H1 (cell line): ENCODE data around the gene KCNQ1. TPM values are rescaled to one million over a fixed set of nuclear protein-coding genes. Genes with fewer than 3 reads are reported as not detected.

Experiments
- CTCF ChIA-PET: fragments of 300-600 bp; sonication (Branson Sonifier 250); formaldehyde crosslinking; loops from one replicate; lab custom pipeline; 2021; ENCODE audit not compliant: partially characterized antibody; lab: Charles Lee
- POLR2A ChIA-PET: fragments of 300-600 bp; sonication (Branson Sonifier 250); formaldehyde crosslinking; loops from one replicate; lab custom pipeline; 2021; ENCODE audit warnings: inconsistent platforms; ENCODE audit not compliant: partially characterized antibody; lab: Charles Lee
- DNase-seq, 2 experiments: peaks; one replicate each; pipeline versions ENCODE4 v3.0.0 to v3.0.0-alpha.2; 2010 to 2022; ENCODE audit warnings: low spot score in 2 of 2, low read depth in 1 of 2, mixed read lengths in 1 of 2
- FAIRE-seq: peaks from 2 replicates; lab custom pipeline; 2011; peaks lifted over from hg19 to GRCh38; lab: Jason Lieb, UNC
- H2AFZ ChIP-seq: 2 replicates; pipeline ENCODE4 v1.8.1; 2012; ENCODE audit warnings: low read length, inconsistent platforms
- H2AK5ac ChIP-seq: 2 replicates; pipeline ENCODE4 v1.6.1; 2013; ENCODE audit warnings: low read depth, low read length
- H2BK120ac ChIP-seq: replicated peaks from 2 replicates; pipeline ENCODE3; 2013; ENCODE audit warnings: low read depth, low read length, inconsistent platforms
- H2BK12ac ChIP-seq: 2 replicates; pipeline ENCODE4 v1.6.1; 2013; ENCODE audit warnings: low read depth, low read length
- H2BK15ac ChIP-seq: 2 replicates; pipeline ENCODE4 v1.6.1; 2013; ENCODE audit warnings: low read length
- H2BK20ac ChIP-seq: 2 replicates; pipeline ENCODE4 v1.6.1; 2013; ENCODE audit warnings: low read length
- H2BK5ac ChIP-seq: 2 replicates; pipeline ENCODE4 v1.6.1; 2013; ENCODE audit warnings: low read depth, low read length
- H3K14ac ChIP-seq: 2 replicates; pipeline ENCODE4 v1.6.1; 2013; ENCODE audit warnings: inconsistent platforms; ENCODE audit not compliant: insufficient read length
- H3K18ac ChIP-seq: 2 replicates; pipeline ENCODE4 v1.6.1; 2013; ENCODE audit warnings: low read length; ENCODE audit errors: extremely low read depth
- H3K23ac ChIP-seq: 2 replicates; pipeline ENCODE4 v1.6.1; 2013; ENCODE audit warnings: inconsistent platforms; ENCODE audit not compliant: insufficient read length
- H3K23me2 ChIP-seq: 2 replicates; pipeline ENCODE4 v1.6.1; 2013; ENCODE audit warnings: low read depth, low read length
- H3K27ac ChIP-seq: 2 replicates; pipeline ENCODE4 v1.6.1; 2011; ENCODE audit warnings: low read depth, low read length, inconsistent platforms
- H3K27me3 ChIP-seq, 4 experiments: replicated peaks in 1 of 4; 1 replicate in 1 of 4; 2 replicates in 3 of 4; pipeline versions ENCODE4 v1.6.1 to v1.8.1; 2011 to 2013; ENCODE audit warnings: low read length in 3 of 4, mild to moderate bottlenecking in 3 of 4, inconsistent platforms in 2 of 4, mixed read lengths in 2 of 4, moderate library complexity in 1 of 4; ENCODE audit not compliant: control insufficient read depth in 3 of 4, insufficient read depth in 3 of 4; ENCODE audit errors: extremely low read depth in 1 of 4
- H3K36me3 ChIP-seq, 4 experiments: 2 replicates each; pipeline versions ENCODE4 v1.6.1 to v1.8.1; 2011 to 2013; ENCODE audit warnings: mild to moderate bottlenecking in 4 of 4, low read length in 3 of 4, moderate library complexity in 2 of 4, control low read depth in 1 of 4, inconsistent platforms in 1 of 4; ENCODE audit not compliant: insufficient read depth in 4 of 4, control insufficient read depth in 2 of 4
- H3K4ac ChIP-seq: replicated peaks from 2 replicates; pipeline ENCODE3; 2013; ENCODE audit warnings: low read length, low read depth, mixed read lengths, inconsistent platforms; ENCODE audit not compliant: insufficient read length
- H3K4me1 ChIP-seq, 4 experiments: replicated peaks in 1 of 4; 1 replicate in 1 of 4; 2 replicates in 3 of 4; pipeline versions ENCODE4 v1.6.1 to v1.8.1; 2011 to 2013; ENCODE audit warnings: low read length in 3 of 4, inconsistent platforms in 2 of 4, mixed read lengths in 1 of 4; ENCODE audit not compliant: insufficient read depth in 4 of 4, control insufficient read depth in 3 of 4
- H3K4me2 ChIP-seq, 2 experiments: 2 replicates each; pipeline versions ENCODE4 v1.6.1 to v1.8.1; 2011 to 2013; ENCODE audit warnings: low read depth in 2 of 2, low read length in 2 of 2, control low read depth in 1 of 2, inconsistent platforms in 1 of 2, mild to moderate bottlenecking in 1 of 2; ENCODE audit not compliant: insufficient read depth in 1 of 2
- H3K4me3 ChIP-seq, 4 experiments: fragments of 200-600, 300-600 bp in 1 of 4; sonication (generic), shearing (Covaris generic), sonication (Bioruptor Twin) in 1 of 4; 2 replicates each; pipeline versions ENCODE4 v1.5.1 to v1.8.1; 2011 to 2016; ENCODE audit warnings: low read length in 4 of 4, low read depth in 3 of 4, control low read depth in 2 of 4, inconsistent platforms in 2 of 4, mild to moderate bottlenecking in 2 of 4, mixed read lengths in 1 of 4, moderate library complexity in 1 of 4; ENCODE audit not compliant: insufficient read depth in 2 of 4; ENCODE audit errors: extremely low read depth in 1 of 4
- H3K56ac ChIP-seq: replicated peaks from 2 replicates; pipeline ENCODE3; 2013; ENCODE audit warnings: low read depth, mild to moderate bottlenecking, mixed read lengths, low read length, inconsistent platforms; ENCODE audit not compliant: insufficient read length
- H3K79me1 ChIP-seq: 2 replicates; pipeline ENCODE4 v1.6.1; 2013; ENCODE audit warnings: low read depth, low read length, control low read depth
- H3K79me2 ChIP-seq, 2 experiments: 2 replicates each; pipeline versions ENCODE4 v1.6.1 to v1.8.1; 2012 to 2013; ENCODE audit warnings: low read length in 2 of 2, mild to moderate bottlenecking in 2 of 2, inconsistent platforms in 1 of 2; ENCODE audit not compliant: insufficient read depth in 2 of 2, control insufficient read depth in 1 of 2
- H3K9ac ChIP-seq, 4 experiments: replicated peaks in 1 of 4; 1 replicate in 1 of 4; 2 replicates in 3 of 4; pipeline versions ENCODE4 v1.6.1 to v1.8.1; 2011 to 2013; ENCODE audit warnings: low read depth in 3 of 4, low read length in 3 of 4, control low read depth in 2 of 4, mild to moderate bottlenecking in 2 of 4, moderate library complexity in 2 of 4, inconsistent platforms in 1 of 4; ENCODE audit errors: extremely low read depth in 1 of 4
- H3K9me3 ChIP-seq, 2 experiments: 2 replicates each; pipeline versions ENCODE4 v1.6.1 to v1.8.1; 2012 to 2013; ENCODE audit warnings: mild to moderate bottlenecking in 2 of 2, moderate library complexity in 2 of 2, control low read depth in 1 of 2, inconsistent platforms in 1 of 2, low read depth in 1 of 2, low read length in 1 of 2, mixed read lengths in 1 of 2; ENCODE audit not compliant: insufficient read depth in 2 of 2
- H4K20me1 ChIP-seq, 2 experiments: replicated peaks in 1 of 2; 2 replicates each; pipeline versions ENCODE3 to v1.8.1; 2011 to 2013; ENCODE audit warnings: inconsistent platforms in 2 of 2, low read length in 2 of 2, mild to moderate bottlenecking in 1 of 2; ENCODE audit not compliant: insufficient read depth in 2 of 2, control insufficient read depth in 1 of 2
- H4K5ac ChIP-seq: 2 replicates; pipeline ENCODE4 v1.6.1; 2013; ENCODE audit warnings: low read length, low read depth, mixed read lengths, inconsistent platforms; ENCODE audit not compliant: insufficient read length
- H4K8ac ChIP-seq: 2 replicates; pipeline ENCODE4 v1.8.0; 2013; ENCODE audit warnings: mild to moderate bottlenecking, moderate library complexity, low read length, inconsistent platforms; ENCODE audit not compliant: insufficient read depth; ENCODE audit errors: extremely low read depth
- H4K91ac ChIP-seq: replicated peaks from 2 replicates; pipeline ENCODE3; 2013; ENCODE audit warnings: low read length, mixed read lengths, inconsistent platforms; ENCODE audit not compliant: insufficient read length
- RAD21 ChIP-seq, 2 experiments: IDR thresholded peaks in 1 of 2; conservative IDR thresholded peaks in 1 of 2; 2 replicates each; pipeline ENCODE4 v1.6.1; 2011; ENCODE audit warnings: low read depth in 2 of 2, low read length in 2 of 2, improper control_type of control experiment in 1 of 2, inconsistent platforms in 1 of 2, mild to moderate bottlenecking in 1 of 2, moderate library complexity in 1 of 2
- WGBS, 2 experiments: shearing (Covaris generic) in 1 of 2; methylation state at CpG; one replicate each; pipeline versions ENCODE4 v1.1.6 to v1.1.7; 2013 to 2015; ENCODE audit warnings: low lambda C conversion rate in 2 of 2, mixed read lengths in 2 of 2, inconsistent platforms in 1 of 2, low coverage in 1 of 2, missing lambda C conversion rate in 1 of 2; ENCODE audit not compliant: insufficient replicate concordance in 2 of 2, insufficient coverage in 1 of 2, insufficient read length in 1 of 2; ENCODE audit errors: extremely low coverage in 1 of 2, missing lambda C conversion rate in 1 of 2; 5-methylcytosine and 5-hydroxymethylcytosine counted together
- polyA plus RNA-seq, 7 experiments: library from polyadenylated mRNA; depleted of rRNA in 3 of 7; stranded (reverse) in 5 of 7; unstranded in 2 of 7; fragments of >200 nt in 5 of 7; fragments of 200-250 nt in 2 of 7; gene quantifications; 1 replicate in 5 of 7; 2 replicates in 1 of 7; 4 replicates in 1 of 7; pipeline versions ENCODE4 v1.2.1 to v1.2.3, GENCODE V29; 2011 to 2013; ENCODE audit warnings: missing spikeins in 2 of 7, mixed read lengths in 2 of 7
- total RNA-seq: library from RNA; stranded (reverse); fragmentation: NEBNext Ultra II Directional; extraction: Animal tissue kit (Norgen Biotek cat#: 25700); gene quantifications from 2 replicates; pipeline ENCODE4 v1.2.1, GENCODE V29; 2021
- TF ChIP-seq, protein P1 (sequence below): IDR thresholded peaks from 2 replicates; pipeline ENCODE4 v1.6.1; 2011; ENCODE audit warnings: low read depth, mild to moderate bottlenecking, low read length; ENCODE audit not compliant: insufficient read depth

The KCNQ1 gene
- total and polyA plus RNA-seq, 2 of the 8 experiments (the other 6 are each of a cell fraction or from before 2014, with no cell fraction given) = 1.9 to 2.0 TPM

DNA sequence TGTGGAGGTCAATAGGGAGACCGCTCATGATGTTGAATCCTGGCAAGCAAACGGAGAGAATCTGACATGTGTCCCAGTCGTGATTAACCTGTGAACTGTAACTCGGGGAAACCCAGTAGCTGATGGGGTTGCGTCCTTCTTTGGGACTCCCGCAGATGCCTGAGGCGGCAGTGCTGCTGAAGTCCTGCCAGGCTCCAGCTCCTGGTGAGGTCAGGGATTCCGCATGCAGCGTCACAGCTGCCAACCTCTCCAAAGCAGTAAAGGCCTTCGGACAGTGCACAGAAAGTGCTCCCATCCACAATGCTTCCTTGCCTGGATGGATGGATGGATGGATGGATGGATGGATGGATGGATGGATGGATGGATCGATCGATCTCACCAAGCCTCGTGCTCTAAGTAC is 13.5 kb downstream of the KCNQ1 start:
- Histone ChIP-seq H3K4me1 (no peaks in the 10 kb centered on the region), H3K23ac (no peak overlapping the region), H3K4ac (no peak overlapping the region), H2BK12ac (no peak overlapping the region), H3K14ac (no peak overlapping the region), H3K4me3 (no peak overlapping the region), H2AFZ (no peak overlapping the region), H3K9ac (no peak overlapping the region), H3K18ac (no peak overlapping the region), H3K27ac (no peak overlapping the region), H4K91ac (no peak overlapping the region), H3K9me3 (no peaks in the 10 kb centered on the region), H3K79me1 (no peaks in the 10 kb centered on the region), H4K8ac (no peak overlapping the region; the same call in 1 of the 2 replicates), H3K36me3 (no peaks in the 10 kb centered on the region), H3K27me3 (peaks cover 0 to 22% (median 8%) of the 10 kb centered on the region in 4 experiments; a peak in 5 of 7 replicates), H4K5ac (no peak overlapping the region), H3K23me2 (no peaks in the 10 kb centered on the region), H3K79me2 (no peaks in the 10 kb centered on the region), H2BK120ac (no peak overlapping the region), H2AK5ac (no peak overlapping the region), H3K56ac (no peak overlapping the region), H2BK15ac (no peak overlapping the region), H2BK5ac (no peak overlapping the region), H3K4me2 (no peak overlapping the region), H2BK20ac (no peak overlapping the region), H4K20me1 (peaks cover 0 to 2% of the 10 kb centered on the region in 2 experiments)
- 89% methylated on average over 12 of the region's 13 CpGs; no CpG with 5 or more reads in 1 of the 2 experiments for WGBS, 2 experiments
- ChIA-PET POLR2A (no interaction called here), CTCF (interaction anchor here (0.7 to 1.6 kb wide), 5 partner anchors 31 to 433 kb away, joined by 3 to 4 read pairs (median 3); no protein-coding TSS in a partner anchor)
- FAIRE-seq = no peak
- TF ChIP-seq, protein P1, sequence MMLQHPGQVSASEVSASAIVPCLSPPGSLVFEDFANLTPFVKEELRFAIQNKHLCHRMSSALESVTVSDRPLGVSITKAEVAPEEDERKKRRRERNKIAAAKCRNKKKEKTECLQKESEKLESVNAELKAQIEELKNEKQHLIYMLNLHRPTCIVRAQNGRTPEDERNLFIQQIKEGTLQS = no peak
- no peak for TF ChIP-seq RAD21 (IDR thresholded peaks at IDR 0.05 in 1 of 2, conservative IDR thresholded peaks at IDR 0.05 in 1 of 2; ENCODE audit: low read depth in 2 of 2, low read length in 2 of 2)
- DNase-seq = no peak
